ENCODE measurements around the gene CARD10. TPM values are rescaled to one million over a fixed set of nuclear protein-coding genes. Genes with fewer than 3 reads are reported as not detected.

The CARD10 gene
- total RNA-seq, 2 experiments from 2014 or later = 0.09 to 0.18 TPM

- Mint-ChIP-seq H3K4me1 (ENCODE audit: low read depth) (peaks cover 5% of the 10 kb centered on the region), H3K4me3 (no peak overlapping the region), H3K27ac (no peak overlapping the region), H3K27me3 (no peaks in the 10 kb centered on the region), H3K36me3 (ENCODE audit: low read depth) (no peaks in the 10 kb centered on the region), H3K9me3 (no peaks in the 10 kb centered on the region)
- CTCF ChIA-PET = interaction anchor here (0.9 to 2.5 kb wide), 2 partner anchors 134 to 190 kb away, joined by 3 to 8 read pairs; no protein-coding TSS in a partner anchor
- intact Hi-C loops (cut with micrococcal nuclease) = loop anchor here (10.0 kb wide), 1 partner anchor 56 kb away; no protein-coding TSS in a partner anchor
- TF ChIP-seq CTCF (IDR thresholded peaks at IDR 0.05) = no peak
- POLR2A ChIA-PET = no interaction called here
- DNase-seq (no peak), ATAC-seq (no peak)
These were observed 68.0 kb downstream of the CARD10 start for GRCh38 chr22:37451218-37451617.

GRCh38 chr22:37449331-37450001 lies 69.7 kb downstream of the CARD10 start:
- intact Hi-C loops (cut with micrococcal nuclease) = loop anchor here (10.0 kb wide), 1 partner anchor 55 kb away; no protein-coding TSS in a partner anchor
- ChIA-PET POLR2A (interaction anchor here (0.9 kb wide), 1 partner anchor 13 kb away, joined by 3 read pairs; no protein-coding TSS in a partner anchor), CTCF (interaction anchor here (0.7 to 2.5 kb wide), 6 partner anchors 10 to 189 kb away, joined by 3 to 8 read pairs (median 6); no protein-coding TSS in a partner anchor)
- Mint-ChIP-seq H3K27me3 (no peaks in the 10 kb centered on the region), H3K4me1 (ENCODE audit: low read depth) (peaks cover 5% of the 10 kb centered on the region), H3K27ac (no peak overlapping the region), H3K4me3 (no peak overlapping the region), H3K36me3 (ENCODE audit: low read depth) (no peaks in the 10 kb centered on the region), H3K9me3 (no peaks in the 10 kb centered on the region)
- no peak for TF ChIP-seq CTCF (IDR thresholded peaks at IDR 0.05)
- no peak for ATAC-seq
- DNase-seq = no peak

- peaks cover 8% of the 10 kb centered on the region for H3K4me1 Mint-ChIP-seq (ENCODE audit: low read depth)
- no peak overlapping the region for H3K27ac Mint-ChIP-seq
- no peaks in the 10 kb centered on the region for H3K9me3 Mint-ChIP-seq
- H3K4me3 Mint-ChIP-seq = no peak overlapping the region
- POLR2A ChIA-PET = interaction anchor here (0.9 kb wide), 1 partner anchor 12 kb away, joined by 3 read pairs; no protein-coding TSS in a partner anchor
- H3K27me3 Mint-ChIP-seq = no peaks in the 10 kb centered on the region
- CTCF ChIA-PET = interaction anchor here (1.0 to 2.5 kb wide), 4 partner anchors 20 to 188 kb away, joined by 4 to 8 read pairs (median 8); no protein-coding TSS in a partner anchor
- DNase-seq (no peak), ATAC-seq (no peak)
- no peak for TF ChIP-seq CTCF (IDR thresholded peaks at IDR 0.05)
- intact Hi-C loops (cut with micrococcal nuclease) = no loop called here
- H3K36me3 Mint-ChIP-seq (ENCODE audit: low read depth) = no peaks in the 10 kb centered on the region
These were observed 70.6 kb downstream of the CARD10 start for GRCh38 chr22:37448516-37449127.

GRCh38 chr22:37445501-37445900 lies 73.7 kb downstream of the CARD10 start:
- peaks cover 2% of the 10 kb centered on the region for H3K27me3 Mint-ChIP-seq
- H3K4me3 Mint-ChIP-seq = no peak overlapping the region
- H3K4me1 Mint-ChIP-seq (ENCODE audit: low read depth) = peaks cover 11% of the 10 kb centered on the region
- DNase-seq (no peak), ATAC-seq (no peak)
- intact Hi-C loops (cut with micrococcal nuclease) = no loop called here
- no peaks in the 10 kb centered on the region for H3K36me3 Mint-ChIP-seq (ENCODE audit: low read depth)
- peaks cover 2% of the 10 kb centered on the region for H3K9me3 Mint-ChIP-seq
- H3K27ac Mint-ChIP-seq = no peak overlapping the region
- no peak for TF ChIP-seq CTCF (IDR thresholded peaks at IDR 0.05)
- ChIA-PET CTCF (interaction anchor here (0.9 to 1.3 kb wide), 2 partner anchors 17 to 147 kb away, joined by 3 read pairs; no protein-coding TSS in a partner anchor), POLR2A (interaction anchor here (1.5 kb wide), 1 partner anchor 22 kb away, joined by 4 read pairs; no protein-coding TSS in a partner anchor)

All from activated CD8-positive, alpha-beta T cell treated with anti-CD3 and anti-CD28 coated beads for 36 hours (primary cell).